ENCODE data around the gene DSP. TPM values are rescaled to one million over a fixed set of nuclear protein-coding genes. Genes with fewer than 3 reads are reported as not detected.

The DSP gene
- total RNA-seq, 8 experiments from 2014 or later: 0.11 to 54.1 (median 7.8) TPM

DNA sequence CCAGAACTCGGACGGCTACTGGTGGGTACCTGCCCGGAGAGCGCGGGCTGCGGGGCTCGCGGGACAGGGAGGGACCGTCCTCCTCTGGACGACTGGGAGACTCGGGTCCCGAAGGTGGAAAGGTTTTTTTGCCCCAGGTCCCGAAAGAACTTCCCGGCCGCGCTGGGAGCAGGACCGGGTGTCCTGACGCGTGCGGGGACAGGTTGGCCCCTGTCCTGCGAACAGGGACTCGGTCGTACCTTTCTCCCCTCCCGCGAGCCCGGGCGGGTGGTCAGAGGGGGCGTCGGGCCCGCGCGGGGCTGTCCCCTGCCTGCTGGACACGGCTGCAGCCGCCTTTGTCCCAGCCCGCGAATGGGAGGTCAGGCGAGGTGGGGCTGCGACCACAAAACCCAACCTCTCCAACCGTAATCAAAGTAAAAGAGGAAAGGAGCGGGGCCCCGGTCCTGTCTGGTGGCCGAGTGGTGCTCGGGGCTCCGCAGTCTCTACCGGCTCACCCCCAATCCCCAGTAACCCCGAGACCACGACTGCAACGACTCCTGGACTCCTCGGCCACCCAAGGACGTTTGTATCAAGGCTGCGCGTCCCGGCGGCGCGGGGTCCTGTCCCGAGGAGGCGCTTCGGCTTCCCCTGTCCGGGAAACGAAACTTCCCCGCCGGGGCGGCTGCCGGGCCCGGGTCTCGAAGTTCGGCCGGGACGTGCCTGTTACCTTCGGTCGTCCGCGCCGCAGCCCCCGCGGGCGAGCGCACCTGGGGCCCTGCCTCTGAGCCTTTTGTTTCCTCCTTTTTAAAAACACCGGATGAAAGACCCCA is 798 bp downstream of the DSP start:
- peak; percentile 6 to 30 (median 26) for ATAC-seq (replicated peaks in 6 of 8)
- in situ Hi-C loops (cut with MboI; ENCODE audit: low pct_unique_long_range_greater_than_20kb in 2 of 9, low sequenced_read_pairs in 9 of 9, unreplicated experiment in 9 of 9): no loop called here
- whole genome bisulfite sequencing, 10 experiments: 0 to 18% (median 0%) methylated on average over 1 to 13 of the region's 80 CpGs; no CpG with 5 or more reads in 7 of the 10 experiments
- Histone ChIP-seq H3K4me3 (peak overlapping the region; percentile 29 to 56 (median 45)), H3K27ac (peak overlapping the region in 1 of 2 donors; percentile 7), H3K4me1 (replicated peaks in 1 of 2) (peaks cover 5 to 6% of the 10 kb centered on the region in 2 donors)

DNA sequence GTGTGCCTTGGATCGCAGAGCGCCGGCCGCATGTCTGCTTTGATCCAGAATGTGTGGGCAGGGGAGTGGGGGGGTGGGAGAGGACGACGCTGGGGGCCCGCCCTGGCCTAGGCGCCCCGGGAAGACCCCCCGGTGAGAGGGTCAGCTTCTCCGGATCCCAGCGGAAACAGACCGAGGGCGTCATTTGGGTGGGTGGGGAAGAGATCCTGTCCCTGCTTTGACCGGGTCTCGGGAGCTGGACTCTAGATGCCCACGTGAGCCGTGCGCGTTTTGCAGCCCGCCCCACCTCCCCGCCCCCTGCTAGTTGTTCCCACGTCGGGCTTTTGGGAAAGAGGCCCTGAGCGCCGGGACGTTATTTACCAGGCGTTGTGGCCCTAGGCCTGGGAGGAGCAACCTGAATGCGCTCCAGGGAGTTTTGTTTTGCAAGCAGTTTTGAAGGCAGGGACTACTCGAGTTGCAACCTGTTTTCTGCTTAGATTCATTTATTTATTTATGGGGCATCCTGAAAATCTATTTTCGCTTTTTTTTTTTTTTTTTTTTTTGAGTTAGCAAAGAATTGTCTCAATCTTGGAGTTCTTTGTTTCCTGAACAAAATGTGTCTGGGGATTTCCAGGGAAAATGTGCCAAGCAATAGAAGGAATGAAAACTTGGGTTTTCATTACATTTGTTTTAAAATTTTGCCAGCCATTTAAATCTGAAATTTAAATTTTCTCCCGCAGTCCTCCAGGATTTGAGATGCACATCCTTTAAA is 1.6 kb downstream of the DSP start:
- peaks cover 5 to 6% of the 10 kb centered on the region in 2 donors for H3K4me1 ChIP-seq (replicated peaks in 1 of 2)
- ATAC-seq (replicated peaks in 6 of 8): peak in 7 of 8 experiments; percentile 15 to 57 (median 25)
- H3K4me3 ChIP-seq: peak overlapping the region; percentile 29 to 56 (median 45)
- no peak overlapping the region for H3K27ac ChIP-seq
- WGBS, 10 experiments: 0 to 68% (median 10%) methylated on average over 1 to 4 of the region's 32 CpGs
- in situ Hi-C loops (cut with MboI; ENCODE audit: low pct_unique_long_range_greater_than_20kb in 2 of 9, low sequenced_read_pairs in 9 of 9, unreplicated experiment in 9 of 9): no loop called here

DNA sequence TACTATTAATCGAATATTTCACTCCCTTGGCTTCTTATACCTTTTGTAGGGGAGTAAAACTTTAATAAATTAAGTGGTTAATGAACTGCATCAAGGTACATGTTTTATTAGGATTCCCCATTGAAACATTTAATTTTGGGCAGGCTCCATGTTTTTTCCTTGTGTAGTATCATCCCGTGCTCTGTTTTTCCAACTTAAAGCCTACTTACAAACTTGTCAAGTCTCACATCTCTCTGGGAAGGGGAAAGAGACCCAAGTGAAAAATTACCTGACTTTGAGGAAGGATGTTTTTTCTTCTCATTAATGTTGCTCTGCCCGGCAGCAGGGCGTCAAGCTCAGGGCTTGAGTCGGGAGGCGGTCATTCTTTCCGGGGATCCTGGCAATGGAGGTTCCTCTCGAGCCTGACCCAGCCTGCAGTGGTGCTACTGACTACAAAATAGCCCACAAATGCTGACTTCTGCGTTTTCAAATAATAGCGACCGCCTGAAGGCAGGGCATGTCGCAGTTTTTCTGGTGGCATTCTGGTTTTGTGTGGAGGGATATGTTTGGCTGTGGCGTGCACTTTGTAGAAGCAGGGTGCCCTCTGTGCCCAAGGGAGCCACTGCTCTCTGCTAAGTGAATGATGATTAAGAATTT is 2.4 kb downstream of the DSP start:
- 26 to 100% (median 71%) methylated on average over 1 to 12 of the region's 13 CpGs; no CpG with 5 or more reads in 1 of the 10 experiments for WGBS, 10 experiments
- H3K4me3 ChIP-seq: peak overlapping the region in 1 of 5 donors; percentile 12
- in situ Hi-C loops (cut with MboI; ENCODE audit: low pct_unique_long_range_greater_than_20kb in 2 of 9, low sequenced_read_pairs in 9 of 9, unreplicated experiment in 9 of 9): no loop called here
- H3K4me1 ChIP-seq (replicated peaks in 1 of 2): peaks cover 5 to 6% of the 10 kb centered on the region in 2 donors
- no peak for ATAC-seq (replicated peaks in 6 of 8)
- H3K27ac ChIP-seq: no peak overlapping the region

DNA sequence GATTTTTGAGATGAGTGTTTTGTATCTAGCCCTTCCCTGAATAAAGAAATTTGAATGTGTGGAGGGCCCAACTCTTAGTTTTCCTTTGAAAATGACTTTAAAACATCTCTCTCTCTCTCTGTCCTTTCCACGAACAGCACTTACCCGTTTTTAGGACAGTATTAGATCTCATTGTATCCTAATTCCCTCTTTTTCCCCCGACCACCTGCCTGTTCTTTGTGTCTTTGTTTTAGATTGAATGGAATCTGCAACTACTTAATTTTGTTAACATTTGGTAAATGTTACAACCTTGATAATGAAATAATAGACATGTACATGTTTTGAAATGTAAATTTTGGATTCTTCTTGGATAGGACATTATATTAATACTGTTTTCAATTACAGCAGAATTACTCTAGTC is 3.1 kb downstream of the DSP start:
- H3K4me3 ChIP-seq: no peak overlapping the region
- H3K27ac ChIP-seq: no peak overlapping the region
- 20 to 82% (median 48%) methylated on average over 1 to 3 of the region's 3 CpGs for WGBS, 10 experiments
- H3K4me1 ChIP-seq (replicated peaks in 1 of 2): peaks cover 5 to 6% of the 10 kb centered on the region in 2 donors
- ATAC-seq (replicated peaks in 6 of 8): no peak
- in situ Hi-C loops (cut with MboI; ENCODE audit: low pct_unique_long_range_greater_than_20kb in 2 of 9, low sequenced_read_pairs in 9 of 9, unreplicated experiment in 9 of 9): no loop called here

DNA sequence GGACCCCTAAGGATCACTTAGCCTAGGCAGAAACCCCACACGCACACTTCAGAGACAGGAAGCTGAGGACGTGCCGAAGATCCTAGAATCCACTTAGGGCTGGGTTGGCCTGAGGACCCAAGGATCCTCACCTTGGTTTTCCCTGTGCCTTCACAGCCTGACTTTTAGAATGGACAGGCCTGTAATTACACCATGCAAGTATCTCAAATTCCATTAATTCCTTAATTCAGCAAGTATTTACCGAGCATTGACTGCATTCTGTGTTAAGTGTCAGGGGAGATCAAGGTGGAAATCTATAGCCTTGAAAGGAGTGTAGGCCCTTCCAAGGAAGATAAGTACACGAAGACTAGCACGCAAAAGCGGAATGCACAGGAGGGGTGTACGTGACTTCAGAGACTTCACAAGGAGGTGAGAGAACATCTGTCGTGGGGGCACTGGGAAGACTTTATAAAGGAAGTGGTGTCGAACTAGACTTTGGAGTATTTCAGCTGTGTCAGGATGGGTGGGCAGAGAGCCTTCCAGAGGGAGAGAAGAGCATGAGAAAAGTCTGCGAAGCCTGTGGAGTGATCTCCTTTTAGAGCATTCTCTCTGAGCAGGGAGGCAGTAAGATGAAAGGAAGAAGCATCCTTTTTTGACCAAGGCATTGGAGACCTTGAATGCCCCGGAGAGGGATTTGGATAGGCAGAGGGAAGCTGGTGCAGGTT is 4.0 kb downstream of the DSP start:
- in situ Hi-C loops (cut with MboI; ENCODE audit: low pct_unique_long_range_greater_than_20kb in 2 of 9, low sequenced_read_pairs in 9 of 9, unreplicated experiment in 9 of 9): no loop called here
- 65 to 100% (median 89%) methylated on average over 2 to 12 of the region's 12 CpGs for WGBS, 10 experiments
- ATAC-seq (replicated peaks in 6 of 8): no peak
- Histone ChIP-seq H3K4me3 (no peak overlapping the region), H3K4me1 (replicated peaks in 1 of 2) (peaks cover 5% of the 10 kb centered on the region in 2 donors), H3K27ac (no peak overlapping the region)

DNA sequence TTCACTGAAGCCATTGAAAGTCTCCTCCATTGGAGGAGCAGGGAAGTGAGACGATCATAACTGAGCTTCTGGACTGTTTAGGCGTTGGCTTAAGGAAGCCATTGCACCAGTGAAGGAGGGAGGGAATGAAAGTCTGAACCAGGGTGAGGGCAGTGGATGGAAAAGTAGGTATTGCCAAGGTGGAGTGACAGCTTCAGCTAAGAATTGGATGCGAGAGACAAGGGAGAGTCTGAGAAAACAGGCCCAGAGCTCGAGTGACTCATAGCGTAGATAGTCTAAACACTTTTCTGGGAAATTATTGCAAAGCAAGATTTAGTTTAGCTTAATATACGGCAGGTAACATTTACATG is 4.5 kb downstream of the DSP start:
- Histone ChIP-seq H3K4me1 (replicated peaks in 1 of 2) (peaks cover under 1 to 3% of the 10 kb centered on the region in 2 donors), H3K27ac (no peak overlapping the region), H3K4me3 (no peak overlapping the region)
- in situ Hi-C loops (cut with MboI; ENCODE audit: low pct_unique_long_range_greater_than_20kb in 2 of 9, low sequenced_read_pairs in 9 of 9, unreplicated experiment in 9 of 9): no loop called here
- WGBS, 10 experiments: 58 to 100% (median 81%) methylated on average over 1 to 6 of the region's 6 CpGs
- no peak for ATAC-seq (replicated peaks in 6 of 8)

DNA sequence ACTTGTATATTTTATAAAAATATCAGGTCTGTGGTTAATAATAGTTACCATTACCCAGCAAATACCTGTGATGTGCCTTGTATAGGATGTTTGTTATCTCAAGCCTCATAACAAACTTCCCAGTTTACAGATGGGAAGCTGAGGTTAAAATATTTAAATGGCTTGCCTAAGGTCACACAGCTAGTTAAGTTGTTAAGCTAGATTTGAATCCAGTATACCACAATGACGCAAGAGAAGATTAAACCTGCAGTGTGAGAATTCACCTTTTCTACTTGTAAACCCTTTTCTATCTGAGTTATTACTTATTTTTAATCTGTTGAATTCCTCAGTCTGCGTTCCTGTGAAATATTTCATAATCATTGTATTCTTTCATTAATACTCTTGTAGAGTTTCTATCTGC is 4.9 kb downstream of the DSP start:
- Histone ChIP-seq H3K4me1 (replicated peaks in 1 of 2) (peaks cover 0 to 3% of the 10 kb centered on the region in 2 donors), H3K27ac (no peak overlapping the region), H3K4me3 (no peak overlapping the region)
- no peak for ATAC-seq (replicated peaks in 6 of 8)
- 53 to 100% (median 100%) methylated on average over 1 to 2 of the region's 2 CpGs; no CpG with 5 or more reads in 1 of the 10 experiments for WGBS, 10 experiments
- in situ Hi-C loops (cut with MboI; ENCODE audit: low pct_unique_long_range_greater_than_20kb in 2 of 9, low sequenced_read_pairs in 9 of 9, unreplicated experiment in 9 of 9): no loop called here

DNA sequence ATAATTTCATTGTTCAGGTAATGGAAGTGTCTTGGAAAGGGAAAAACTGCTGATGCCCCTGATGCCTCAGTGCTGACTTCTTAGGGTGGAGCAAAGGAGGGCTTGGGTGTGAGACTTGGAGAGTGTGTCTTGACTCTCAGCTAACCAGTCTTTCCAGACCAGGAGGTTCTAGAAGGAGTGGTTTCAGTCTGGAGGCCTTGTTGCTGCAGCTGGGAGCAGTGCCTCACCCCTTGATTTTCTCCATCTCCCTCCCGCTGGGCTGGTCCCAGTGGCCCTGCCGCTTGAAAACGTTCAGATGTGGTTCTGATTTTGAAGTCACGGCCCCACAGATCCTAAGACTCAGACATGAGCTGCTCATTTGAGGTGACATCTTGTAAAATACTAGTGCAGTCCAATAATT is 5.4 kb downstream of the DSP start:
- in situ Hi-C loops (cut with MboI; ENCODE audit: low pct_unique_long_range_greater_than_20kb in 2 of 9, low sequenced_read_pairs in 9 of 9, unreplicated experiment in 9 of 9): no loop called here
- Histone ChIP-seq H3K4me1 (replicated peaks in 1 of 2) (peaks cover 0 to 3% of the 10 kb centered on the region in 2 donors), H3K4me3 (no peak overlapping the region), H3K27ac (no peak overlapping the region)
- 40 to 80% (median 62%) methylated on average over 2 to 4 of the region's 4 CpGs; no CpG with 5 or more reads in 5 of the 10 experiments for WGBS, 10 experiments
- ATAC-seq (replicated peaks in 6 of 8): peak in 1 of 8 experiments; percentile 10

DNA sequence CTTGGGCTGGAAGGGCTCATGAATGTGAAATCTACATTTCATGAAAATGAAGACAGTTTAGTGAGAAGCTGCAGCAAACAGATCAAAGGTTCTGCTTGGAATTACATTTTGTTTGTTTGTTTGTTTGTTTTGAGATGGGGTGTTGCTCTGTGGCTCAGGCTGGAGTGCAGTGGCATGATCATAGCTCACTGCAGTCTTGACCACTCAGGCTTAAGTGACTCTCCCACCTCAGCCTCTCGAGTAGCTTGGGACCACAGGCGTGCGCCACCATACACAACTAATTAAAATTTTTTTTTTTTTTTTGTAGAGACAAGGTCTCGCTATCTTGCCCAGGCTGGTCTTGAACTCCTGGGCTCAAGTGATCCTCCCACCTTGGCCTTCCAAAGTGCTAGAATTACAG is 5.8 kb downstream of the DSP start:
- Histone ChIP-seq H3K27ac (no peak overlapping the region), H3K4me3 (no peak overlapping the region), H3K4me1 (replicated peaks in 1 of 2) (peaks cover 0 to 3% of the 10 kb centered on the region in 2 donors)
- no peak for ATAC-seq (replicated peaks in 6 of 8)
- in situ Hi-C loops (cut with MboI; ENCODE audit: low pct_unique_long_range_greater_than_20kb in 2 of 9, low sequenced_read_pairs in 9 of 9, unreplicated experiment in 9 of 9): no loop called here
- WGBS, 10 experiments: 60 to 100% (median 95%) methylated on average over 1 to 4 of the region's 4 CpGs; no CpG with 5 or more reads in 5 of the 10 experiments

DNA sequence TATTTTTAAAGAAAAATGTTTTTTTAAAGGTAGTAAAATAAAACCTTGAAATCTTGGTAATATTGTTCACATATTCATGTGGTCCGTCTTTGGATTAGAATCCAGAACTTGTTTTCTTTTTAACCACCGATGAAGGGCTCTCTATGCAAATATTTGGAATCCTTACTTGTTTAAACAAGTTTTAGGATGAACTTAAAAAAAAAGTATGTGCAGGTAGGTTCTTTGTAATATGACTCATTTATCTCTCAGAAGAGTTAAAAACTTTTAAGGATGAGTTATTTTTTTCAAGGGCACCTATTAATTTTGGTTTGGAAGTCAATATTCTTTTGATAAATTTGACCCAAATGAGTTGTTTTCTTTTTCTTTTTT is 8.9 kb downstream of the DSP start:
- Histone ChIP-seq H3K4me1 (replicated peaks in 1 of 2) (no peaks in the 10 kb centered on the region), H3K4me3 (no peak overlapping the region), H3K27ac (no peak overlapping the region)
- in situ Hi-C loops (cut with MboI; ENCODE audit: low pct_unique_long_range_greater_than_20kb in 2 of 9, low sequenced_read_pairs in 9 of 9, unreplicated experiment in 9 of 9): no loop called here
- no peak for ATAC-seq (replicated peaks in 6 of 8)
- 60 to 100% (median 94%) methylated on average over 1 to 2 of the region's 2 CpGs for WGBS, 10 experiments

DNA sequence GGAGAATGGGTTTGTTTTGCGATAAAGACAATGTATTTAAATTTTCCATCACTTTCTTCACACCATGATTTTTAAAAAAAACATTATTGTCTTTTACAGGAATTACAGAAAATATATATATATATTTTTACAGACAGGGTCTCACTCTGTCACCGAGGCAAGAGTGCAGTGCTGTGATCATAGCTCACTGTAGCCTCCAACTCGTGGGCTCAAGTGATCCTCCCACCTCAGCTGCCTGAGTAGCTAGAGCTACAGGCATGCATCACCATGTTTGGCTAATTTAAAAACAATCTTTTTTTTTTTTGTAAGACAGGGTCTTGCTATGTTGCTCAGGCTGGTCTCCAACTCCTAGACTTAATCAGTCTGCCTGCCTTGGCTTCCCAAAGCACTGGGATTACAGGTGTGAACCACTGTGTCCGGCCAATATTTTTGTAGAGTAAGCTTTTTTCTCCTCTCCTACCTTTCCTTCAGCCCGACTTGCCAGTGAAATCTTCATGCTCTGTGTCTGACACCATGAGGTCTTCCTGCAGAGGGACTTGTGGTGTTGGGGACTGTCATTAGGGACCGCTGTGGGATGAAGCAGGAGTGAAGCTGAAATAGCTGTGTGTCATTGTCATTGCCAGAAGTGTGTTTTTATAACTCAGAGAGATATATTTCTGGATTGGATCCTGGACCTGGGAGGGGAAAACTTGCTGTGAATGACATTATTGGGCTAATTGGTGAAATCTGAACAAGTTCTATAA is 13.2 kb downstream of the DSP start:
- in situ Hi-C loops (cut with MboI; ENCODE audit: low pct_unique_long_range_greater_than_20kb in 2 of 9, low sequenced_read_pairs in 9 of 9, unreplicated experiment in 9 of 9): no loop called here
- H3K4me1 ChIP-seq (replicated peaks in 1 of 2): no peaks in the 10 kb centered on the region
- no peak overlapping the region for H3K27ac ChIP-seq
- H3K4me3 ChIP-seq: no peak overlapping the region
- ATAC-seq (replicated peaks in 6 of 8): no peak
- WGBS, 10 experiments: 17 to 100% (median 84%) methylated on average over 1 to 5 of the region's 6 CpGs

DNA sequence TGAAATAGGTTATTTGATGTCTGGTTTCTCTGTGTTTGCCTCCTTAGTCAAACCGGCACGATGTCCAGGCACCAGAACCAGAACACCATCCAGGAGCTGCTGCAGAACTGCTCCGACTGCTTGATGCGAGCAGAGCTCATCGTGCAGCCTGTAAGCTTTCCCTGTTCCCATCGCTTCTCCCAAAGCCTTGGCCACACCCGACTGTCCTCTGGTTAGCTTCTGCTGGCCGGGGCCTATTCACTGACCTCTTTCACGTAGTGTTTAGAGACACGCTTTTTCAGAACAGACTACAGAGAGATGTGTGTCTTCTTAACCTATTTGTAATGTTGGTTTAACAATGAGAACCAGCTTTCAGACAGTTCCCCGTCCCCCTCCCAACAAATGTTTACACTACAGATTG is 14.2 kb downstream of the DSP start:
- Histone ChIP-seq H3K4me3 (no peak overlapping the region), H3K27ac (no peak overlapping the region), H3K4me1 (replicated peaks in 1 of 2) (no peaks in the 10 kb centered on the region)
- 74 to 99% (median 84%) methylated on average over 2 to 11 of the region's 11 CpGs; no CpG with 5 or more reads in 1 of the 10 experiments for WGBS, 10 experiments
- in situ Hi-C loops (cut with MboI; ENCODE audit: low pct_unique_long_range_greater_than_20kb in 2 of 9, low sequenced_read_pairs in 9 of 9, unreplicated experiment in 9 of 9): no loop called here
- ATAC-seq (replicated peaks in 6 of 8): no peak

Measured in motor neuron (in vitro differentiated cells).